Neural cell (in vitro differentiated cells): Measurements from ENCODE around the gene DMWD.
"Not testable (repeated sequence)": the region's sequence is repeated elsewhere in the genome, so short reads cannot be mapped to it uniquely, and the experiment has no call there.

Experiments
- EP300 ChIP-seq: fragments of 450-650 bp; conservative IDR thresholded peaks from 2 replicates; pipeline ENCODE4 v1.6.1; 2014; ENCODE audit warnings: antibody characterized with exemption, mild to moderate bottlenecking, moderate library complexity; ENCODE audit not compliant: poor library complexity, severe bottlenecking
- TF ChIP-seq, protein P1 (sequence below): fragments of 450-650 bp; IDR thresholded peaks from 2 replicates; pipeline ENCODE4 v1.5.1; 2014; ENCODE audit warnings: antibody characterized with exemption, mild to moderate bottlenecking, moderate library complexity; ENCODE audit not compliant: poor library complexity, severe bottlenecking

DNA sequence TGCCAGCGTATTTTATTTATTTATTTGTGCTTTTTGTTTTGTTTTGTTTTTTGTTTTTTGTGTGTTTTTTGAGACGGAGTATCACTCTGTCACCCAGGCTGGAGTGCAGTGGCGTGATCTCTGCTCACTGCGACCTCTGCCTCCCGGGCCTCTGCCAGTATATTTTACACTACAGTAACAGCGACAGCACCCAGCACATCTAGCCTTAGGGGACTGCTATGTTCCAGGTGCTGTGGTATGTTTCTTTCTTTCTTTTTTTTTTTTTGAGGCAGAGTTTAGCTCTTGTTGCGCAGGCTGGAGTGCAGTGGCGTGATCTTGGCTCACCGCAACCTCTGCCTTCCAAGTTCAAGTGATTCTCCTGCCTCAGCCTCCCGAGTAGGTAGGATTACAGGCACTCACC lies 41.2 kb downstream of the DMWD start:
- TF ChIP-seq EP300, result not testable (repeated sequence)
- TF ChIP-seq, protein P1, sequence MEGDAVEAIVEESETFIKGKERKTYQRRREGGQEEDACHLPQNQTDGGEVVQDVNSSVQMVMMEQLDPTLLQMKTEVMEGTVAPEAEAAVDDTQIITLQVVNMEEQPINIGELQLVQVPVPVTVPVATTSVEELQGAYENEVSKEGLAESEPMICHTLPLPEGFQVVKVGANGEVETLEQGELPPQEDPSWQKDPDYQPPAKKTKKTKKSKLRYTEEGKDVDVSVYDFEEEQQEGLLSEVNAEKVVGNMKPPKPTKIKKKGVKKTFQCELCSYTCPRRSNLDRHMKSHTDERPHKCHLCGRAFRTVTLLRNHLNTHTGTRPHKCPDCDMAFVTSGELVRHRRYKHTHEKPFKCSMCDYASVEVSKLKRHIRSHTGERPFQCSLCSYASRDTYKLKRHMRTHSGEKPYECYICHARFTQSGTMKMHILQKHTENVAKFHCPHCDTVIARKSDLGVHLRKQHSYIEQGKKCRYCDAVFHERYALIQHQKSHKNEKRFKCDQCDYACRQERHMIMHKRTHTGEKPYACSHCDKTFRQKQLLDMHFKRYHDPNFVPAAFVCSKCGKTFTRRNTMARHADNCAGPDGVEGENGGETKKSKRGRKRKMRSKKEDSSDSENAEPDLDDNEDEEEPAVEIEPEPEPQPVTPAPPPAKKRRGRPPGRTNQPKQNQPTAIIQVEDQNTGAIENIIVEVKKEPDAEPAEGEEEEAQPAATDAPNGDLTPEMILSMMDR, result not testable (repeated sequence)
